Stimulated activated CD8-positive, alpha-beta memory T cell treated with anti-CD3 and anti-CD28 coated beads, Interleukin-7, amount 100 ng/mL, for 24 hours (primary cell): ENCODE data around the gene CDHR4.
"Not testable (repeated sequence)": the region's sequence is repeated elsewhere in the genome, so short reads cannot be mapped to it uniquely, and the experiment has no call there.

Source experiments
- DNase-seq: peaks from one replicate; pipeline ENCODE4 v3.0.0-alpha.2; 2020; ENCODE audit warnings: low read depth

CDHR4 gene

DNA sequence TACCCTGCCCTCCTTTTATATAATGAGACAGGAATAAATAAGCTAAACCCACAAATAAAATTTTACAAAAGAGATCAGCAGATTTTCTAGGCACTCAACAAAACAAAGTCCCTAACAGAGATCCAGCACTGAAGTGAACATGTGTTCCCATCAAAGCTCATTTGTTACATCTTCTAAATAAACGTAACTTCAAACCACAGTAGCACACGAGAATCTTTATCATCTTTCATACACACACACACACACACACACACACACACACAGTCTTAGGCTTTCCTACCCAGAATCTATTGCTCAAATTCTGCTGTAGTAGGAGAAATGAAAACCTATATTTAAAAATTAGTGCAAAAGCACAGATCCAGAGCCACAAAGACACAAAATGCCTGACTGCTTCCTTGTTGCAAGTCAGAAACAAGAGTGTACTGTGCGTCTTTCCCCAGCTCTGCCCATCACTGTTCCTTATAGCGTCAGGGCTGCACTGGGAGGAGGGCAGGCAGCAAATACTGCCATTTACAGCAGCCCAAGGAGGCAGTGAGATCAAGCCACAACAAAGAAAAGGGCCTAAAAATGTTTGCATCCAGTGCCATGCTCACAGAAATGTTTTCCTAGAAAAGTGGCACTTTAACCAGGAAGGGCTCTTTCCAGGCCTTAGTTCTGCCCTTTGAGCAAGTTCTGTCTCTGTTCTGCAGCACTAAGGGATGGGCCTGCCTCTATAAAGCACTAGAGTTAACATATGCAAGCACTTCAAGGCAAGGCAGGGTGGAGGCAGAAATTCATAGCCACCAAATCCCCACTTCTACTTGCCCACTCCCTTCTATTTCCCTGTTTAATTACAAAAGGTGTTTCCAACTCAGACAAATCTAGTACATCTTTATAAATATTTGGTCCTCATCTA is 19.3 kb downstream of the CDHR4 start:
- DNase-seq, result no peak

DNA sequence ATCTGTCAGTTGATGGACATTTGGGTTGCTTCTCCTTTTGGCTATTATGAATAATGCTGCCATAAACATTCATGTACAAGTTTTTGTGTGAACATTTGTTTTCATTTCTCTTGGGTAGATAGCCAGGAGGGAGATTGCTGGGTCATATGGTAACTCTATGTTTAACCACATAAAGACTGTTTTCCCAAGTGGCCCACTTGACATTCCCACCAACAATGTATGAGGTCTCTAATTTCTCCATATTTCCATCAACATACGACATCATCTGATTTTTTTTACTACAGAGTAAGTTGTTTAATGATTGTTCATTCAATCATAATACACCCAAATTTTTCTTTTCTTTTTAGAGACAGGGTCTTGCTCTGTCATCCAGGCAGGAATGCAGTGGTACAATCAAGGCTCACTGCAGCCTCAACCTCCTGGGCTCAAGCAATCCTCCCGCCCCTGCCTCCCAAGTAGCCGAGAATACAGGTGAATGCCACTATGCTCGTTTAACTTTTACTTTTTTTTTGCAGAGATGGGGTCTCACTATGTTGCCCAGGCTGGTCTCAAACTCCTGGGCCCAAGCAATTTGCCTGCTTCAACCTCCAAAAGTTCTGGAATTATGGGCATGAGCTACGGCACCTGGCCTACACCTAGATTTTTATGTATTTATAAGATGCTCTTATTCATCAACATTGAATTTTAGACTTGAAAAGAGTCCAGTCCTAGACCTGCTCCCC is 20.2 kb downstream of the CDHR4 start:
- DNase-seq, result no peak

DNA sequence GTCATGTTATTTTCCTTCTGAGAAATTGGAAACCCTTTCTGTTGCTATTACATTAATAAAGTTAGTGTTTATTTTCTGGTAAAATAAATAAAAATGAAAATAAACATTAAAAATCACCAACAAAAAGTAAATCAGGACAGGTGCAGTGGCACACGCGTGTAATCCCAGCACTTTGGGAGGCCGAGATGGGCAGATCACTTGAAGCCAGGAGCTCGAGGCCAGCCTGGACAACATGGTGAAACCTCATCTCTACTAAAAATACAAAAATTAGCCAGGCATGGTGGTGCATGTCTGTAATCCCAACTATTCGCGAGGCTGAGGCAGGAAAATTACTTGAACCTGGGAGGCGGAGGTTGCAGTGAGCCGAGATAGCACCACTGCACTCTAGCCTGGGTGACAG is 23.6 kb downstream of the CDHR4 start:
- DNase-seq, result not testable (repeated sequence)

DNA sequence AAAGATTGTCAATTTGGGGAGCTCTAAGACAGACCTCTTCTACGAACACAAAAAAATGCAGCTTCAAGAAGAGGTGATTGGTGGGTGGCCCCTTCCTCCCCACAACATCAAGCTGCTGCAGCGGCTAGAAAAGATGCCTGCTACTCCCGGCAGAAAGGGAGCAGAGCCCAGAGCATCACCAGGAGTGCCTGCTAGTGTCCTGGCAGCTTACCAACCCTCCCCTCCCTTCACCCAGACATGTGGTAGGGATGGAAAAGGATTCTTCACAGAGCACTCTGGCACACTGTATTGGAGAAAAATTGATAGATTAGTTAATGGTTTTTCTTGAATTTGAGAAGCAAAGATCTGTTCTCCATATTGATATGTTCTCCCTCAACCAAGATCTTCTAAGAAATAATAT is 24.1 kb downstream of the CDHR4 start:
- no peak for DNase-seq

DNA sequence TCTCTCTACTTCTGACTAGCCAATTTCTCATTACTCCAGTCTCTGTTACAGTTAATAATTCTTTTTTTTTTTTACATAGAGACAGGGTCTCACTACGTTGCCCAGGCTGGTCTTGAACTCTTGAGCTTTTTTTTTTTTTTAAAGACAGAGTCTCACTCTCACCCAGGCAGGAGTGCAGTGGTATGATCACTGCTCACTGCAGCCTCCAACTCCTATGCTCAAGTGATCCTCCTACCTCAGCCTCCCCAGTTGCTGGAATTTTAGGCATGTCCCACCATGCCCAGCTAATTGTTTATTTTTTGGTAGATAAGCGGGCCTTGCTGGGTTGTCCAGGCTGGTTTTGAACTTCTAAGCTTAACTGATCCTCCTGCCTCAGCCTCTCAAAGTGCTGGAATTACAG is 27.0 kb downstream of the CDHR4 start:
- DNase-seq, result no peak

DNA sequence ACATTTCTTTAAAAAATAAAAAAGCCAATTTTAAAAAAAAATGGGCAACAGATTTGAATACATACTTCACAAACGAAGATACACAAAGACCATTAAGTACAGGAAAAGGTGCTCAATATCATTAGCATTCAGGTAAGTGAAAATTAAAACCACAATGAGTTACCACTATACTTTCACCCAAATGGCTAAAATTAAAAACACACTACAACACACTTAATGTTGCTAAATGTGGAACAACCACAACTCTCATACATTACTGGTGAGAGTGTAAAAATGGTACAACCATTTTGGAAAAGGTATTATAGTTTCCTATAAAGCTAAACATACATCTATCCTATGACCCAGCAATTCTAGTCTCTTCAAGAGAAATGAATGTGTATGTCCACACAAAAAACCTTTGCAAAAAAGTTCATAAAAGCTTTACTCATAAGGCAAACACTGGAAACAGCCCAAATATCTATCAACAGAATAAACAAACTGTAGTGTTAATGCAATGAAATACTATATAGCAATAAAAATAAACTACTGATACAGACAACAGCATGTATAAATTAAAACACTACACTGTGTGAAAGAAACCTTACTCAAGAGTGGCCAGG is 28.2 kb downstream of the CDHR4 start:
- DNase-seq, result no peak

DNA sequence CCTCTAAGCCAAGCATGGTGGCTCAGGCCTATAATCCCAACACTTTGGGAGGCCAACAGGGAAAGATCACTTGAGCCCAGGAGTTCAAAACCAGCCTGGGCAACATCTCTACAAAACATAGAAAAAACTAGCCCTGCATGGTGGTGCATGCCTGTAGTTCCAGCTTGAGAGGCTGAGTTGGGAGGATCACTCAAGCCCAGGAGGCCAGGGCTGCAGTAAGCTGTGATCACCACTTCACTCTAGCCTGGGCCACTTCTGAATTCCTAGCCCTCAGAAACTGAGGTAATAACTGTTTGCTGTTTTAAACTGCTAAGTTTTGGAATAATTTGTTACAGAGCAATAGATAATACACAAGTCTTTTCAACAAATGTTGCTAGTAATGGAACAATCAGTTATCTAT is 29.7 kb downstream of the CDHR4 start:
- no peak for DNase-seq

DNA sequence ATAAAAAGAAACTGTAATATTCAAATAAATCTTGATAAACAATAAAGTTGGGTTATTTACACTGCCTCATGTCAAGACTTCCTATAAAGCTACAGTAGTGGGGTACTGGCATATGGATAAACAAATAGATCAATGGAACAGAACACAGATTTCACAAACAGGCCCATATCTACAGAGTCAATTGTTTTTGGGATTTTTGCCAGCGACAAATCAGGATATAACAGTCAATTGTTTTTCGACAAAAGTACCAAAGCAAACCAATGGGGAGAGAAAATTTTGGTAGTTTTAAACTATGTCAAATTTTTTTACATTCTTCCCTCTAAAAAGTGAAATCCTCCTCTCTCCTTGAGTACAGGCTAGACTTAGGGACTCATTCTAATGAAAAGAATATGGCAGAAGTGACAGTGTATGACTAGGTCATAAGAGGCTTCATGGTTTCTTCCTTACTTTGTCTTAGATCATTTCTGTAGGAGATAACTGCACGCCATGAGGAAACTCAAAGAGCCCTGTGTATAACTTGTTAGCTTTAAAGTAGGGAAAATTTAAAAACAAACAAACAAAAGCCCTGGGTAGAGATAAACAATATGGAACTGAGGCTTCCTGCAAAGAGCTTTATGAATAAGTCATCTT is 30.3 kb downstream of the CDHR4 start:
- DNase-seq, result no peak

DNA sequence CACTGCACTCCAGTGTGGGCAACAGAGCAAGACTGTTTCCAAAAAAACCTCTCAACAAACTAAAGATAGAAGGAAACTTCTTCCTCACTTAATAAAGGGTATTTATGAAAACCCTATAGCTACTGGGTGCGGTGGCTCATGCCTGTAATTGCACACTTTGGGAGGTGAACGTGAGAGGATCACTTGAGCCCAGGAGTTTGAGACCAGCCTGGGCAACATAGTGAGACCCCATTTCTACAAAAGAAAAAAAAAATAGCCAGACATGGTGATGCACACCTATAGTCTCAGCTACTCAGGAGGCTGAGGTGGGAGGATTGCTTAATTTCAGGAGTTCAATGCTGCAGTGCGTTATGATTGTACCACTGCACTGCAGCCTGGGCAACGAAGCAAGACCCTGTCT is 35.7 kb downstream of the CDHR4 start:
- DNase-seq, result no peak

DNA sequence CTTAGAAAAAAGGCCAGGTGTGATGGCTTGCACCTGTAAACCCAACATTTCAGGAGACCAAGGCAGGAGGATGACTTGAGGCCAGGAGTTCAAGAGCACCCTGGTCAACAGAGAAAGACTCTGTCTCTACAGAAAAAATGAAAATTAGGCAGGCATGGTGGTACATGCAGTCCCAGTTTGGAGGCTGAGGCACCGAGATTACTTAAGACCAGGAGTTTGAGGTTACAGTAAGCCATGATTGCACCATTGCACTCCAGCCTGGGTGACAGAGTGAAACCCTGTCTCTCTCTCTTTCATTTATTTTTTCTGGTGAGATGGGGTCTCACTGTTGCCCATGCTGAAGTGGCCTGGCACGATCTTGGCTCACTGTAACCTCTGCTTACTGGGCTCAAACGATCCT is 38.0 kb downstream of the CDHR4 start:
- no peak for DNase-seq

DNA sequence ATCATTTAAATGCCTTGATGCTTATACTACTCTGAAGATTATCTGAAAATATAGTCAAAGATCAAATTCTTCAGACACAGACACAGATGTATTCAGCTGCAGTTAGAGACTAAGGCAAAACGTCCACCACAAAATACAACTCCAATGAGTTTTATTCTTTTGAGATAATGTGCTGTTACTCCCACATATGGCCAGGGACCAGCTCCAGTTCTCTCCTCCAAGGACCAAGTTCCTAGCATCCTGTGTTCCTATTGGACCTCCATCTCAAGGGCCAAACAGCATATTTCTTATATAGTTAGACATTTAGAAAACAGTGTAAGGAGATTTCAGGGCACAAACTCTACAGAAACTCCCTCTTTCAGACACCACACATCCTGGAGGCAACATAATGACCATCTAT is 40.4 kb downstream of the CDHR4 start:
- DNase-seq, result no peak

DNA sequence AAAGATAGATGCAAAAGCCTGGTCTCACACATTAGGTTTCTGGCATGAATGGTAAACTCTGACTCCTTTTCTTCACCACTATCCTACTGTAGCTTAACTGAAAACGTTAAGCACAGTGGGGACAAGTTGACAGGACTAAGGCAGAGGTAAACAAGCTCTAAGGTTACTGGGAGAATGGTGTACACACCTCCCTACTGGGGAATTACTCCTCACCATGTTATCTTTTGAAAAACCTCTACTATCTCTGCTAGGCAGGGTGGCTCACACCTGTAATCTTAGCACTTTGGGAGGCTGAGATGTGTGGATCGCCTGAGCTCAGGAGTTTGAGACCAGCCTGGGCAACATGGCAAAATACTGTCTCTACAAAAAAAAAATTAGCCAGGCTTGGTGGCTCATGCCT is 42.5 kb downstream of the CDHR4 start:
- no peak for DNase-seq

DNA sequence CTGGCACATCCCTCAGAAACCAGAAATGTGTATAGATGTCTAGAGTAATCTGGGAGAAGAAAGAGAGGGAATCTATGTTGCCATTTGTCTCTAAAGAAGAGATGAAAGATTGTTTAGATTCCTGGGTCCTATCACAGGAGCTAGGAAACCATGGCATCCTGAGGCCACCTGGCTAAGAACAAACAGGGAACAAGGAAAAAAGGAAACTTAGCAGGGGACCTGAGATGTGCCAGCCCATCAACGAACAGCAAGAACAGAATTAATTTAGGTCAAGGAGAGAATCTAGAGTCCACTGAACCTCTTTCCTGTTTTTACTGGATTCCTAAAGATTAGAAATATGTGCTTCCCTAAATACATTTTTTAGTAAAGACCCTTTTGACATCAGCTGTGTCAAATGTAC is 43.6 kb downstream of the CDHR4 start:
- DNase-seq, result no peak

DNA sequence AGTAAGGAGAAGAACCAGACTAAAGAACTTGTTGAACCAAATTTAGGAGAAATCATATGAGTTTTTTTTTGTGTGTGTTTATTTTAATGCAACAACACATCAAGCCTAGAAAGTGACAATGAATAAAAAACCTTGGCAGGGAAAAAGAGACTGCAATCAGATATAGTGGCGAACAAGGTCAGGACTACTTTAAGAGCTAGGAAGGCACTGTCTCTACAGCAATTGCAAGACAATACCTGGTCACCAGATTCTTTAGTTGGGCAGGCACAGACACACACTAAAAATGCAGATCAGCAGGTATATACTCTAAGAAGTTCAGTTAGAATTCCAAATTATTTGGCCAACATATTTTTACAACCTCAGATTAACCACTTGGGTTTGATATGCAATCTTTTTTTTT is 45.1 kb downstream of the CDHR4 start:
- no peak for DNase-seq

DNA sequence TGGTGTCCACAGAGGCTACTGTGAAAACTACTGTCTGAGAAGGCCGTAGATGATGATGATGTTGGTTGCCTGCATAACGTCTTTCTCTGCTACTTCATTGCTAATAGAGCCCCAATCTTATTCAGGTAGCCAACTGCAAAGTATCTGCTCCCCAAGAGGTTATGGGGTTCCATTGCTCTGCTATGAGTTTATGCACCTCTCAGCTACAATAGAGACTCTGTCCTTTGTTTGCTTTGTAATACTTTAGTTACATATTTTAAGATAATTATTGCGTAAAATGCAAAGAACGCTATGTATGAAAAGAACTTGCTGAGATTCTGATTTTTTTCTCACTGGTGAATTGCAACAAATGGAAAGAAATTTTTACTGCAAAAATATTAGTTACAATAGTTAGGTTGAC is 48.2 kb downstream of the CDHR4 start:
- no peak for DNase-seq

DNA sequence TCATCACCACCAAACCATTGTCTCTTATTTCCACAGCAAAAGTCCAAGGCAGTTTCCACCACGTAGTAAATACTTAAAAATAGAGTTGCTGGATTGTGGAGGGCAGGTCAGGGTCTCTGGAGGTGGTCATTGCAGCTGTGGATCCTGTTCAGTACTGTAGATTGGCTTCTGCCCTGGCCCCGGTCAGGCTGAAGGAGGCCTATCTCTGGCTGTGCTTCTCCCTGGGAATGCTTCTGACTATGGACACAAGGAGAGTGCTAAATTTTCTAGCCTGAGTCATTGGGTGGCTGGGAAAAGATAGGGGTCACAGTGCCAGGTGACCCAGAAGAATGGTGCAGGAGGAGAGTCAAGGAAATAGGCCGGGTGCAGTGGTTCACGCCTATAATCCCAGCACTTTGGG is 49.6 kb downstream of the CDHR4 start:
- no peak for DNase-seq

DNA sequence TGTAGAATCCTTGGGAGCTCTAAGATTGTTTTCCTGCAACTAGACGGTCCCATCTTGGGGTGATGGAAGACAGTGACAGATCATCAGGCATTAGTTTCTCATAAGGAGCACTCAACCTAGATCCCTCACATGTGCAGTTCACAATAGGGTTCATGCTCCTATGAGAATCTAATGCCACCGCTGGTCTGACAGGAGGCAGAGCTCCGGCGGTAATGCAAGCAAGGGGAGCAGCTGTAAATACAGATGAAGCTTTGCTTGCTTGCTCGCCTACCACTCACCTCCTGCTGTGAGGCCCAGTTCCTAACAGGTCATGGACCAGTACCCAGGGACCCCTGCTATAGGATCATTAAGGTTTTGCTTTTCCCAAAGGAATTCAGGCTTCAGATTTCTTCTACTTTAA is 50.8 kb downstream of the CDHR4 start:
- not testable (repeated sequence) for DNase-seq

DNA sequence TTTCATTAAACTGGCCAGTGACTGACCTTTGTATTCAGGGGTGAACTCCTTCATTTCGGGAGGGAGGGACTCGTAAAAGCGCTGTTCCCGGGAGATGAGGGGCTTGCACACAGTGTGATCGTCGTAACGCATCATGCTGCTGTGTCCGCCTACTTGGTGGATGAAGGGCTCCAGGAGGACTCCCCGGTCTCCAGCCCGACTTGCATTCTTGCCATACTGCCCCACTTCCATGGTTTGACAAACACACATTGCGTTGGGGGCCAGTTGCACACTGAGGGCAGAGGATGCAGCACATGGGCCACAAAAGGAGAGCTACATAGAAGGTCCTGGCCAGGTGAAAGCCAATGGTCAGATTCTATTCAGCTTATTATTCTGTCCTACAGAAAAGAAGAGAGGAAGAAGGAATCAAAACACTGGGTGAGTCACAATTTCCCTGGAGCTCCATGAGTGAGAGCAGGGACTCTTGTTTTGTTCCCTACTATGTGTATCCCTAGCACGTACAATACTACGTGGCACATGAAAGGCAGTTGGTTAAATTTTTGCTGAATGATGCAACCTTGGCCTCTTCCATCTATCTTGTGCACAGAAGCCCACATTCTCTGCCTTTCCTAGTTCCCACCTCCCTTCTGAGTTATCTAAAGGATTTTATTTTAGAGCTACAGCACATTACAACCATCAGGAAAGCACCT is 51.7 kb downstream of the CDHR4 start:
- no peak for DNase-seq

DNA sequence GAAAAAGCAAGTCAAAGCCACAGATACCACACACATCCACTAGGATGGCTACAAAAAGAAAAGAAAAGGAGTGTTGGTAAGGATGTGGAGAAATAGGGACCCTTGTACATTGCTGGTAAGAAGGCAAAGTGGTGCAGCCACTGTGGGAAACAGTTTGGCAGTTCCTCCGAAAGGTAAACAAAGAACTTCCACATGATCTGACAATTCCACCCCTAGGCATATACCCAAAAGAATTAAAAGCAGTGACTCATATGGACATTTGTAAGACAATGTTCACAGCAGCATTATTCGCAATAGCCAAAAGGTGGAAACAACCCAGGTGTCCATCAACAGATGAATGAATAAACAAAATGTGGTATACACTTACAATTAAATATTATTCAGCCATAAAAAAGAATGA is 53.7 kb downstream of the CDHR4 start:
- no peak for DNase-seq
